Smooth muscle cell (in vitro differentiated cells): Measurements from ENCODE around the gene NEB. TPM values are rescaled to one million over a fixed set of nuclear protein-coding genes. Genes with fewer than 3 reads are reported as not detected.

Experiments
- DNase-seq: peaks from one replicate; lab custom pipeline; 2025; ENCODE audit not compliant: unreplicated experiment; lab: John Stamatoyannopoulos, UW
- H2AFZ ChIP-seq: fragments of 200-600 bp; sonication (generic); 2 replicates; pipeline ENCODE4 v1.6.0; 2016; ENCODE audit warnings: antibody characterized with exemption, low read depth, mild to moderate bottlenecking
- H3F3A ChIP-seq: fragments of 200-600 bp; sonication (generic); 2 replicates; pipeline ENCODE4 v1.6.0; 2017; ENCODE audit warnings: antibody characterized with exemption, low read depth
- H3K27ac ChIP-seq: fragments of 200-600 bp; sonication (generic); 2 replicates; pipeline ENCODE4 v1.5.1; 2016; ENCODE audit warnings: low read depth, mild to moderate bottlenecking
- H3K27me3 ChIP-seq: fragments of 200-600 bp; sonication (generic); 2 replicates; pipeline ENCODE4 v1.6.1; 2016; ENCODE audit warnings: low read depth, mild to moderate bottlenecking
- H3K36me3 ChIP-seq: fragments of 200-600 bp; sonication (generic); 2 replicates; pipeline ENCODE4 v1.5.1; 2016; ENCODE audit warnings: low read depth
- H3K4me1 ChIP-seq: fragments of 200-600 bp; sonication (generic); 2 replicates; pipeline ENCODE4 v1.5.1; 2016; ENCODE audit warnings: low read depth
- H3K4me2 ChIP-seq: fragments of 200-600 bp; sonication (generic); 2 replicates; pipeline ENCODE4 v1.6.0; 2016; ENCODE audit warnings: mild to moderate bottlenecking
- H3K4me3 ChIP-seq: fragments of 200-600 bp; sonication (generic); 2 replicates; pipeline ENCODE4 v1.5.1; 2016; ENCODE audit warnings: mild to moderate bottlenecking
- H3K79me2 ChIP-seq: fragments of 200-600 bp; sonication (generic); 2 replicates; pipeline ENCODE4 v1.6.0; 2016; ENCODE audit warnings: low read depth, mild to moderate bottlenecking
- H3K9ac ChIP-seq: fragments of 200-600 bp; sonication (generic); 2 replicates; pipeline ENCODE4 v1.6.0; 2016; ENCODE audit warnings: low read depth
- H3K9me3 ChIP-seq: fragments of 200-600 bp; sonication (generic); replicated peaks from 2 replicates; pipeline ENCODE4 v1.5.1; 2016; ENCODE audit warnings: low read depth
- H4K20me1 ChIP-seq: fragments of 200-600 bp; sonication (generic); 2 replicates; pipeline ENCODE4 v1.6.0; 2016; ENCODE audit warnings: low read depth
- CTCF ChIP-seq: fragments of 200-600 bp; sonication (generic); IDR thresholded peaks from 2 replicates; pipeline ENCODE4 v1.5.1; 2017; ENCODE audit warnings: borderline replicate concordance, mild to moderate bottlenecking, antibody characterized with exemption; ENCODE audit not compliant: insufficient read depth, poor library complexity, severe bottlenecking
- WGBS: methylation state at CpG from one replicate; pipeline ENCODE4 v1.1.7; 2016; ENCODE audit warnings: low lambda C conversion rate; 5-methylcytosine and 5-hydroxymethylcytosine counted together
- polyA plus RNA-seq: library from polyadenylated mRNA; unstranded; fragments of >200 nt; fragmentation: Nextera tagmentation; extraction: Ambion mirVana; gene quantifications from 2 replicates; pipeline ENCODE4 v1.2.1, GENCODE V29; 2016
- total RNA-seq: library from RNA; depleted of rRNA; stranded (reverse); fragments of >200 nt; gene quantifications from 2 replicates; pipeline ENCODE4 v1.2.3, GENCODE V29; 2014

The NEB gene, protein sequence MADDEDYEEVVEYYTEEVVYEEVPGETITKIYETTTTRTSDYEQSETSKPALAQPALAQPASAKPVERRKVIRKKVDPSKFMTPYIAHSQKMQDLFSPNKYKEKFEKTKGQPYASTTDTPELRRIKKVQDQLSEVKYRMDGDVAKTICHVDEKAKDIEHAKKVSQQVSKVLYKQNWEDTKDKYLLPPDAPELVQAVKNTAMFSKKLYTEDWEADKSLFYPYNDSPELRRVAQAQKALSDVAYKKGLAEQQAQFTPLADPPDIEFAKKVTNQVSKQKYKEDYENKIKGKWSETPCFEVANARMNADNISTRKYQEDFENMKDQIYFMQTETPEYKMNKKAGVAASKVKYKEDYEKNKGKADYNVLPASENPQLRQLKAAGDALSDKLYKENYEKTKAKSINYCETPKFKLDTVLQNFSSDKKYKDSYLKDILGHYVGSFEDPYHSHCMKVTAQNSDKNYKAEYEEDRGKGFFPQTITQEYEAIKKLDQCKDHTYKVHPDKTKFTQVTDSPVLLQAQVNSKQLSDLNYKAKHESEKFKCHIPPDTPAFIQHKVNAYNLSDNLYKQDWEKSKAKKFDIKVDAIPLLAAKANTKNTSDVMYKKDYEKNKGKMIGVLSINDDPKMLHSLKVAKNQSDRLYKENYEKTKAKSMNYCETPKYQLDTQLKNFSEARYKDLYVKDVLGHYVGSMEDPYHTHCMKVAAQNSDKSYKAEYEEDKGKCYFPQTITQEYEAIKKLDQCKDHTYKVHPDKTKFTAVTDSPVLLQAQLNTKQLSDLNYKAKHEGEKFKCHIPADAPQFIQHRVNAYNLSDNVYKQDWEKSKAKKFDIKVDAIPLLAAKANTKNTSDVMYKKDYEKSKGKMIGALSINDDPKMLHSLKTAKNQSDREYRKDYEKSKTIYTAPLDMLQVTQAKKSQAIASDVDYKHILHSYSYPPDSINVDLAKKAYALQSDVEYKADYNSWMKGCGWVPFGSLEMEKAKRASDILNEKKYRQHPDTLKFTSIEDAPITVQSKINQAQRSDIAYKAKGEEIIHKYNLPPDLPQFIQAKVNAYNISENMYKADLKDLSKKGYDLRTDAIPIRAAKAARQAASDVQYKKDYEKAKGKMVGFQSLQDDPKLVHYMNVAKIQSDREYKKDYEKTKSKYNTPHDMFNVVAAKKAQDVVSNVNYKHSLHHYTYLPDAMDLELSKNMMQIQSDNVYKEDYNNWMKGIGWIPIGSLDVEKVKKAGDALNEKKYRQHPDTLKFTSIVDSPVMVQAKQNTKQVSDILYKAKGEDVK (N-terminal part only)
- 1.3 and 4.3 TPM in 2 replicates for total RNA-seq
- polyA plus RNA-seq: 0.18 and 0.32 TPM in 2 replicates

GRCh38 chr2:151733771-151734672 is at the start of gene NEB:
NEB (minus strand) TSS chr2:151734476; CDS start chr2:151733156, 1,320 bp downstream.
- no peak for DNase-seq
- H4K20me1 ChIP-seq: no peaks in the 10 kb centered on the region
- no peaks in the 10 kb centered on the region for H3K4me1 ChIP-seq
- H3K9me3 ChIP-seq: no peaks in the 10 kb centered on the region
- no peak within 1 kb of the TSS for H2AFZ ChIP-seq
- no peak within 1 kb of the TSS for H3K9ac ChIP-seq
- 91% methylated on average over 11 of the region's 11 CpGs for WGBS
- no peaks in the 10 kb centered on the region for H3K36me3 ChIP-seq
- no peak within 1 kb of the TSS for H3K4me2 ChIP-seq
- H3K4me3 ChIP-seq: no peak within 1 kb of the TSS
- no peaks in the 10 kb centered on the region for H3K27me3 ChIP-seq
- H3K27ac ChIP-seq: no peak within 1 kb of the TSS
- H3K79me2 ChIP-seq: no peaks in the 10 kb centered on the region
- no peaks in the 10 kb centered on the region for H3F3A ChIP-seq
- no peak for TF ChIP-seq CTCF

DNA sequence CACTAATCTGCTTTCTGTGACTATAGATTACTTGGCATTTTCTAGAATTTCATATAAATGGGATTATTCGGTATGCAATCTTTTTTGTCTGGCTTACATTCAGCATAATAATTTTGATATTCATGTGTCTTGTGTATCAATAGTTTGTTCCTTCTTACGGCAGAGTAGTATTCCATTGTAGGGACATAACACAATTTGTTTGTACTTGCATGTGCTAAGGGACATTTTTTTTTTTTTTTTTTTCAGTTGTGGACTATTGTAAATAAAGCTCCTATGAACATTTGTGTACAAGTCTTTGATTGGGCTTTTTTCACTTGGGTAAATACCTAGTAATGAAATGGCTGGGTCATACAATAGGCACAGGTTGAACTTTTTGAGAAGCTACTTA is 48.9 kb upstream of the NEB start:
- no peak for DNase-seq
- Histone ChIP-seq H3K9me3 (no peaks in the 10 kb centered on the region), H3K4me3 (no peak overlapping the region), H4K20me1 (no peaks in the 10 kb centered on the region), H3F3A (no peaks in the 10 kb centered on the region), H3K27ac (no peak overlapping the region), H3K4me2 (no peak overlapping the region), H3K4me1 (no peaks in the 10 kb centered on the region), H3K79me2 (no peaks in the 10 kb centered on the region), H3K9ac (no peak overlapping the region), H2AFZ (no peak overlapping the region), H3K36me3 (no peaks in the 10 kb centered on the region), H3K27me3 (no peaks in the 10 kb centered on the region)
- WGBS: 96% methylated on average over 2 of the region's 2 CpGs
- TF ChIP-seq CTCF: no peak

GRCh38 chr2:151782378-151783132 is 48.3 kb upstream of the NEB start:
- Histone ChIP-seq H3K9ac (no peak overlapping the region), H2AFZ (no peak overlapping the region), H3K36me3 (no peaks in the 10 kb centered on the region), H3K4me3 (no peak overlapping the region), H3K27me3 (no peaks in the 10 kb centered on the region), H3K79me2 (no peaks in the 10 kb centered on the region), H4K20me1 (no peaks in the 10 kb centered on the region), H3K27ac (no peak overlapping the region), H3K9me3 (no peaks in the 10 kb centered on the region), H3F3A (no peaks in the 10 kb centered on the region), H3K4me2 (no peak overlapping the region), H3K4me1 (no peaks in the 10 kb centered on the region)
- no peak for DNase-seq
- TF ChIP-seq CTCF: no peak
- WGBS: 88% methylated on average over 6 of the region's 6 CpGs
